ENCODE measurements around the gene LRRK1.

LRRK1 gene

DNA sequence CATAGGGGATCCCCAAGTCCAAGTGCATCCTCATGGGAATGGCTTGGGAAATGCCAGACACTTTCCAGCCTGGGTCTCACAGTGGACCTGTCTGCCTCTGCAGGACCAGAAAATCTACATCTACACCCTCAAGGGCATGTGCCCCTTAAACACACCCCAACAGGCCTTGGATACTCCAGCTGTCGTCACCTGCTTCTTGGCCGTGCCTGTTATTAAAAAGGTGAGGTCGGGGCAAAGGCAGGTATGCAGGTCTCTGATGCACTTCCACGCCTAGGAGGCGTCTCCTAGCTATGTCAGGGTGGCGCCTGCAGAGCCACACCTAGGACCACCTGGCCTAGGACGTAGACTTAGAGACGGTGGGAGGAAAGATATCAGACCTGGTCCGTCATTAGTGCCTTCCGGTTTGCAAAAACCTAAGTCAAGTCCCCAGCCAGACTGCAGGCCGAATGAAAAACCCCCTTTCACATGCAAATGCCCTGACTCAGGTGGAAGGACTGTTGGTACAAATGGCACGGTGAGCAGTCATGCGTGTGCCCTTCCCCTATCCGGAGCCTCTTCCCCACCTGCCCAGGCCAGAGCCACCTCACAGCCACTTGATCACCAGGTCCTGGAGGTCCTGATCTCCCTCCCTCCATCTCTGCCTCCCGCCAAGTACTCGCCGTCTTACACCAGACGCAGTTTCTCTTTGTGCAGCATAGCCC is 143.5 kb downstream of the LRRK1 start:
- TF ChIP-seq, protein P1, sequence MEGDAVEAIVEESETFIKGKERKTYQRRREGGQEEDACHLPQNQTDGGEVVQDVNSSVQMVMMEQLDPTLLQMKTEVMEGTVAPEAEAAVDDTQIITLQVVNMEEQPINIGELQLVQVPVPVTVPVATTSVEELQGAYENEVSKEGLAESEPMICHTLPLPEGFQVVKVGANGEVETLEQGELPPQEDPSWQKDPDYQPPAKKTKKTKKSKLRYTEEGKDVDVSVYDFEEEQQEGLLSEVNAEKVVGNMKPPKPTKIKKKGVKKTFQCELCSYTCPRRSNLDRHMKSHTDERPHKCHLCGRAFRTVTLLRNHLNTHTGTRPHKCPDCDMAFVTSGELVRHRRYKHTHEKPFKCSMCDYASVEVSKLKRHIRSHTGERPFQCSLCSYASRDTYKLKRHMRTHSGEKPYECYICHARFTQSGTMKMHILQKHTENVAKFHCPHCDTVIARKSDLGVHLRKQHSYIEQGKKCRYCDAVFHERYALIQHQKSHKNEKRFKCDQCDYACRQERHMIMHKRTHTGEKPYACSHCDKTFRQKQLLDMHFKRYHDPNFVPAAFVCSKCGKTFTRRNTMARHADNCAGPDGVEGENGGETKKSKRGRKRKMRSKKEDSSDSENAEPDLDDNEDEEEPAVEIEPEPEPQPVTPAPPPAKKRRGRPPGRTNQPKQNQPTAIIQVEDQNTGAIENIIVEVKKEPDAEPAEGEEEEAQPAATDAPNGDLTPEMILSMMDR (IDR thresholded peaks at IDR 0.05), result no peak

DNA sequence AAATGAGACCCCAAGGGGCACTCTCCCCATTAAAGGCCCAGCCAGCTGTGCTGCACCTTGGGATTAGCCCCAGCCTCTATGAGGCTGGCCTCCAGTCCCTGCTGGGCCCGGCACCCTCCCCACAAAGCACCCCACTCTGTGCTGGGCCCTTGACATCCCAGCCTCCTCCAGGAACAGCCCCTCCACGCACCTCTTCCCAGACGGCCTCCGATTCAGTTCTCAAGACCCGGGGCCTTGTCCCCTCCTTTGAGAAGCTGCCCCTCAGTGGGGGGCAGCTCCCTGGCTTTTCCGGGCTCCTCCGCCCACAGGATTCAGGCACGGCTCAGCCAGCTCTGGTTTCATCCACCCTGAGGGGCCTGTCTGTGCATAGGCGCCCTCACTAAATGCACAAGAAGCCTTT is 144.1 kb downstream of the LRRK1 start:
- TF ChIP-seq, protein P1 (IDR thresholded peaks at IDR 0.05), result no peak

DNA sequence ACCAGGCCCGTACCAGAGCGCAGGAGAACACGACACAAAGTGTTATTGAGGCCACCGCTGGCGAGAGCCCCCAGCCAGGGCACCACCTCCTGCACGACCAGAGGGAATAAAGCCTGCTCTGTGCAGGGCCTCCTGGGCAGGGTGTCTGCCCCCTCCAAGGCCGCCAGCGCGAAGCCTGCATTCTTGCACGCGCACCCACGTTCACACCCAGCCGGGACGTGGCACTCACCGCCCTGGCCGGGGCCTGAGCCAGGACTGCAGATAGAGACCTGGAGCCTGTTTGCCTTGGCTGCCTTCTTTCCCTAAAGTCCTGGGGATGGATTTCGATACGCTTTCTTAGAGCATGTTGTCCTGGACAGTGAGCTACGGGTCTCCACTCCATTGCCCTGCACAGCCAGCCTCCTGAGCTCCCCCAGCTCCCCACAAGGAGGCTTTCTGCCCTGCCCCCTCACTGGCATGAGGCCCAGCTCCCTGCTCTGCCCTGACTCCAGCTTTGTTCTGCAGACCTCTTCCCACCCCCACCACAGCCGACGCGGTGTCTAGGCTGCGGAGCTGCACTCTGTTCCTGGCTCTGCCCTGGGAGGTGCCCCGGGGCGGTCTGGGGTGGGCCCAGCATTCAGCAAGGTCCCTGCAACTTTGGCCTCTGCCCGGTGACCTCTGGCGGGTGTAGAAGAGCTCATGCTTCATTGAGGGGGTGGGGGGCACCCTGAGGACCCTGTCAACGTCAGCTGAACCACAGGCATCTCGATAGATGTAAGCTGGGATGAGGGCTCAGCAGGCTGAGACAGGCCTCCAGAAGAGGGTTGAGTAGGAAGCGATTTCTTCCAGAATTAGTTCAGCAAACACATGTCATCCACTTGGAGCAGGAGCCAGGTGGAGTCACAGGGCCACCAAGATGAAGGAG is 145.0 kb downstream of the LRRK1 start:
- TF ChIP-seq, protein P1 (IDR thresholded peaks at IDR 0.05), result no peak

DNA sequence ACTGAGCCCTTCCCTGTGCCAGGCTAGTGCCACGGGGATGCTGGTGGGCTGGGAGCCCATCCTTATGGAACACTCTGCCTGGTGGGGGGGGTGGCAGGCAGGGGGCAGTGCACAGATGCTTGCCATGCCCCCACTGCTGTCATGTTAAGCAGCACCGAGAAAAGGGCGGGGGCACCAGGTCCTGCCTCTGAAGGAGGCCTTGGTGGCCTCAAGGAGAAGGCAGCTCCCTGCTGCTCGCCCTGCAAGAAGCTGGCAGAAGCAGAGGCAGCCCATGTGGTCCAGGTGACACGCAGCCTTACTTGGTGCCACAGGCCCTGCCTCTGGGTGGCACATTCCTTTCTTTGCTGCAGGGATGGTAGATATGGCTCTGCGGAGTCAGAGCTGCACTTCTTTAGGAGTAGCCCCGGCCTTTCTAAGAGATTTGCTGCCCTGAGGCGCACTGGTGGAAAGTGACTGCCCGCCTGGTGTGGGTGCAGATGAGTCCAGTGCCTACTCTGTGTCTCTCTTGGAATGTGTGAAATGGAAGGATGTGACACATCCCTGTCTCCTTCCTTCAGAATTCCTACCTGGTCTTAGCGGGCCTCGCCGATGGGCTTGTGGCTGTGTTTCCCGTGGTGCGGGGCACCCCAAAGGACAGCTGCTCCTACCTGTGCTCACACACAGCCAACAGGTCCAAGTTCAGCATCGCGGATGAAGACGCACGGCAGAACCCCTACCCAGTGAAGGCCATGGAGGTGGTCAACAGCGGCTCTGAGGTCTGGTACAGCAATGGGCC is 145.8 kb downstream of the LRRK1 start:
- TF ChIP-seq, protein P1 (IDR thresholded peaks at IDR 0.05), result no peak

DNA sequence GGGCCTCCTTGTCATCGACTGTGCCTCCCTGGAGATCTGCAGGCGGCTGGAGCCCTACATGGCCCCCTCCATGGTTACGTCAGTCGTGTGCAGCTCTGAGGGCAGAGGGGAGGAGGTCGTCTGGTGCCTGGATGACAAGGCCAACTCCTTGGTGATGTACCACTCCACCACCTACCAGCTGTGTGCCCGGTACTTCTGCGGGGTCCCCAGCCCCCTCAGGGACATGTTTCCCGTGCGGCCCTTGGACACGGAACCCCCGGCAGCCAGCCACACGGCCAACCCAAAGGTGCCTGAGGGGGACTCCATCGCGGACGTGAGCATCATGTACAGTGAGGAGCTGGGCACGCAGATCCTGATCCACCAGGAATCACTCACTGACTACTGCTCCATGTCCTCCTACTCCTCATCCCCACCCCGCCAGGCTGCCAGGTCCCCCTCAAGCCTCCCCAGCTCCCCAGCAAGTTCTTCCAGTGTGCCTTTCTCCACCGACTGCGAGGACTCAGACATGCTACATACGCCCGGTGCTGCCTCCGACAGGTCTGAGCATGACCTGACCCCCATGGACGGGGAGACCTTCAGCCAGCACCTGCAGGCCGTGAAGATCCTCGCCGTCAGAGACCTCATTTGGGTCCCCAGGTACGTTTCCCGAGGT is 146.5 kb downstream of the LRRK1 start:
- TF ChIP-seq, protein P1 (IDR thresholded peaks at IDR 0.05), result no peak

DNA sequence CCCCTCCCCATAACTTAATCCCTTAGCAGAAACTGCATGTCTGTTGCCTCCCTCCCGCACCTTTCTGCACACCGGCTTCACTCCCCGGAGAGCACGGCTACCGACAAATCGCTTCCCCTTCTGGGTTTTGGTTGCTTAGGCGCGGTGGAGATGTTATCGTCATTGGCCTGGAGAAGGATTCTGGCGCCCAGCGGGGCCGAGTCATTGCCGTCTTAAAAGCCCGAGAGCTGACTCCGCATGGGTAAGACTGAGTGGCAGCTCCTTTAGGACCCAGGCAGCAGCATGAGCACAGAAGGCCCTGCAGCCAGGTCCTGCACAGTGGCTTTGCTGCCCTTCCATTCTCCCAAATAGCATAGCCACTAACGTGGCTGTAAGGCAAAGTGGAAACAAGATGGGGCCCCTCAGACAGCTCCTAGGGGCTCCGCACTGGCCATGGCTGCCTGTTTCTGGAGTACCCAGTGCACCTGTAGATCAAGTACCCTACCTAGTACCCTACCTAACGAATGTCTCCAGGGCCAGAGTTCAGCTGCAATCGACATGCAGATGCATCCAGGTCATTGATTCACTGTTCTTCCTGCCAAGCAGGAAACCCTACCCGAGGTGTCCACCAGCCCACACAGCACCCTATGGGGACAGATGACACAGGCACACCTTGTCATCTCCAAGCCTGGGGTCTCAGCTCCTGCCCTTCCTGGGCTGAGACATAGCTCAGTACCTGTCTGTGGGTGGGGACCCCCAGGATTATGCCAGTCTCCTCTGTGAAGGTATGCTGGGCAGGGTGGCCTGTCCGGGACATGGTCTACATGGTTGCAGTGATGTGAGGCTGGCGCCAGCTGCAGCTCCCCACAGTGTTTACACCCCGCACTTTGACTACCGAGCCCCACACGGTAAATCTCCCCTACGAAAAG is 147.6 kb downstream of the LRRK1 start:
- TF ChIP-seq, protein P1 (IDR thresholded peaks at IDR 0.05), result no peak
